GM12875 (cell line): Measurements from ENCODE around the gene CCDC88B.
A peak's percentile ranks its signal among the peaks of the same experiment; 100 is the strongest.

ENCODE experiments used
- H3K4me3 ChIP-seq: one replicate; pipeline ENCODE4 v1.5.1; 2011; ENCODE audit warnings: low read depth, low read length, control low read depth
- TF ChIP-seq, protein P1 (sequence below): IDR thresholded peaks from 2 replicates; pipeline ENCODE4 v1.5.1; 2011; ENCODE audit warnings: low read depth, mild to moderate bottlenecking, control low read depth, inconsistent platforms, low read length, moderate library complexity, borderline replicate concordance; ENCODE audit not compliant: insufficient read depth

CCDC88B gene

DNA sequence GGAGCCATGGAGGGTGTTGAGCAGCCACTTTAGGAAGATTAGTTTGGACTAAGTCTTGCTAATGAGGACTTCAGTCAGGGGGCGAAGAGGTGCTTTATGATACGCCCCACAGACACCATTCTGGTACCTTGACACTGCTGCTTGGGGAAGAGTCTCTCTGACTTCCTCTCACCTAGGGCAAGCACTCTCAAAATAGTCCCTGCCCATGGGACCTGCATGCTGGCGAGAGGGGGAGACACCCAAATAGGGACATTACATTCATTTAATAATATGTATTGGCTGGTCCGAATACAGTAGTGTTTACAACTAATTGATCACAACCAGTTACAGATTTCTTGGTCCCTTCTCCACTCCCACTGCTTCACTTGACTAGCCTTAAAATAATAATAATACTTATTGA lies 44.2 kb upstream of the CCDC88B start:
- H3K4me3 ChIP-seq: no peak overlapping the region
- TF ChIP-seq, protein P1, sequence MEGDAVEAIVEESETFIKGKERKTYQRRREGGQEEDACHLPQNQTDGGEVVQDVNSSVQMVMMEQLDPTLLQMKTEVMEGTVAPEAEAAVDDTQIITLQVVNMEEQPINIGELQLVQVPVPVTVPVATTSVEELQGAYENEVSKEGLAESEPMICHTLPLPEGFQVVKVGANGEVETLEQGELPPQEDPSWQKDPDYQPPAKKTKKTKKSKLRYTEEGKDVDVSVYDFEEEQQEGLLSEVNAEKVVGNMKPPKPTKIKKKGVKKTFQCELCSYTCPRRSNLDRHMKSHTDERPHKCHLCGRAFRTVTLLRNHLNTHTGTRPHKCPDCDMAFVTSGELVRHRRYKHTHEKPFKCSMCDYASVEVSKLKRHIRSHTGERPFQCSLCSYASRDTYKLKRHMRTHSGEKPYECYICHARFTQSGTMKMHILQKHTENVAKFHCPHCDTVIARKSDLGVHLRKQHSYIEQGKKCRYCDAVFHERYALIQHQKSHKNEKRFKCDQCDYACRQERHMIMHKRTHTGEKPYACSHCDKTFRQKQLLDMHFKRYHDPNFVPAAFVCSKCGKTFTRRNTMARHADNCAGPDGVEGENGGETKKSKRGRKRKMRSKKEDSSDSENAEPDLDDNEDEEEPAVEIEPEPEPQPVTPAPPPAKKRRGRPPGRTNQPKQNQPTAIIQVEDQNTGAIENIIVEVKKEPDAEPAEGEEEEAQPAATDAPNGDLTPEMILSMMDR: no peak

DNA sequence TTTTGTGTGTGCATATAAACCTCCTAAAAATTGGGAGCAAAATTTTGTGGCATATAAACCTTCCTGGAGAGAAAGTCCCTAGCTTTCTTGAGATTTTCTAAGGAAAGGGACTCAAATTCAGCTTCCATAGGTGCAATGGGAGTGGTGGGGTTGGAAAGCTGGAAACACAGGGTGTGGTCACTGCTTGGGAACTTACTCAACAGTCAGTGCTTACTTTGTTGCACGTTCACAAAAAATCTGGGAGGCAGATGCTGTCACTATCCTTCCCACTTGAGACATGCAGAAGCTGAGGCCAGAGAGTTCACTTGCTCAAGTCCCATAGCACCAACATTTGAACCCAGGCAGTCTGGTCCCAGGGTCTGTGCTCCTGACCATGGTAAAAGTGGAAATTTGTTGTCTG lies 43.8 kb upstream of the CCDC88B start:
- TF ChIP-seq, protein P1: no peak
- H3K4me3 ChIP-seq: no peak overlapping the region

DNA sequence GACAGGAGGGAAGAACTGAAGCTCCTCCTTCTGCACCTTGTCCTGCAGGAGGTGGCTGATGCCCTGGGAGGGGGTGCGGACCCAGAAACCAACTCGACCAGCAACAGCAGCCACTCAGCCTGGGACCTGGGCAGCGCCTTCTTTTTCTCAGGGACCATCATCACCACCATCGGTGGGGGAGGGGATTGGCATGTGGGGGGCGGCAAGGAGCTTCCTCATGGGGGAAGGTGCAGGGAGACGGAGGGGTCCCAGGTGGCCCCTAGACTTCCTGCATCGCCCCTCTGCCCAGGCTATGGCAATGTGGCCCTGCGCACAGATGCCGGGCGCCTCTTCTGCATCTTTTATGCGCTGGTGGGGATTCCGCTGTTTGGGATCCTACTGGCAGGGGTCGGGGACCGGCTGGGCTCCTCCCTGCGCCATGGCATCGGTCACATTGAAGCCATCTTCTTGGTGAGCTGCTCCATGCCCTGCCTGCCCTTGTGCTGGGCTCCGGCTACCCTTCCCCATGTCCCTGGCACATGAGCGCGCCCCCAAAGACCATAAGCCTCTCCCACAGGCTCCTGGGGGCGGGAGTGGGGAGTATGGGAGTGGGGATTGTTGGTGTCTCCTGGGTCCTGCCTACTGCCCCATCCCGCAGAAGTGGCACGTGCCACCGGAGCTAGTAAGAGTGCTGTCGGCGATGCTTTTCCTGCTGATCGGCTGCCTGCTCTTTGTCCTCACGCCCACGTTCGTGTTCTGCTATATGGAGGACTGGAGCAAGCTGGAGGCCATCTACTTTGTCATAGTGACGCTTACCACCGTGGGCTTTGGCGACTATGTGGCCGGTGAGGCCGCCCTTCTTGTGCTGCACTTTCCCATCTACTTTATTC lies 42.9 kb upstream of the CCDC88B start:
- TF ChIP-seq, protein P1: no peak
- no peak overlapping the region for H3K4me3 ChIP-seq

DNA sequence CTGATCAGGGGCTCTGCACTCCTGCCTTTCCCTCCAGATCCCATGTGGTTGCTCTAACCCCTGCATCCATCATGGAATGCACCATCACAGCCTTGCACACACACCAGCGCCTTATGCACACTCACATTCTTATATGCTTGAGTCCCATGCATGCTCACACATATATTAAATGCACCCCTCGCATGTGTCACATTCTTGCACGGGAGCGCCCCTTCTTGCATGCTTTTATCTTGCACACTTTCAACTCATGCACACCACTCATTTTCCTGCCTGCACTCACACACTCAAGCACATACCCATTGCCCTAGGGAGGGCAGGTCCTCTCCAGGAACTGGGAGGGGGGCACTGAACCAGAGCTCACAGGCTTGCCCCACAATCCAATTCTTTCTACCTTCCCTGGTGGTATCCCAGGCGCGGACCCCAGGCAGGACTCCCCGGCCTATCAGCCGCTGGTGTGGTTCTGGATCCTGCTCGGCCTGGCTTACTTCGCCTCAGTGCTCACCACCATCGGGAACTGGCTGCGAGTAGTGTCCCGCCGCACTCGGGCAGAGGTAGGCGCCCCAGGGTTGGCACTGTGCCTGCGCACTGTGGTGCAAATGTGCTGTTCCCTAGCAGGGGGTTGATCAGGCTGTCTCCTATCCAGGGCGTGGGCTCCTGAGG lies 42.2 kb upstream of the CCDC88B start:
- no peak overlapping the region for H3K4me3 ChIP-seq
- TF ChIP-seq, protein P1: no peak

DNA sequence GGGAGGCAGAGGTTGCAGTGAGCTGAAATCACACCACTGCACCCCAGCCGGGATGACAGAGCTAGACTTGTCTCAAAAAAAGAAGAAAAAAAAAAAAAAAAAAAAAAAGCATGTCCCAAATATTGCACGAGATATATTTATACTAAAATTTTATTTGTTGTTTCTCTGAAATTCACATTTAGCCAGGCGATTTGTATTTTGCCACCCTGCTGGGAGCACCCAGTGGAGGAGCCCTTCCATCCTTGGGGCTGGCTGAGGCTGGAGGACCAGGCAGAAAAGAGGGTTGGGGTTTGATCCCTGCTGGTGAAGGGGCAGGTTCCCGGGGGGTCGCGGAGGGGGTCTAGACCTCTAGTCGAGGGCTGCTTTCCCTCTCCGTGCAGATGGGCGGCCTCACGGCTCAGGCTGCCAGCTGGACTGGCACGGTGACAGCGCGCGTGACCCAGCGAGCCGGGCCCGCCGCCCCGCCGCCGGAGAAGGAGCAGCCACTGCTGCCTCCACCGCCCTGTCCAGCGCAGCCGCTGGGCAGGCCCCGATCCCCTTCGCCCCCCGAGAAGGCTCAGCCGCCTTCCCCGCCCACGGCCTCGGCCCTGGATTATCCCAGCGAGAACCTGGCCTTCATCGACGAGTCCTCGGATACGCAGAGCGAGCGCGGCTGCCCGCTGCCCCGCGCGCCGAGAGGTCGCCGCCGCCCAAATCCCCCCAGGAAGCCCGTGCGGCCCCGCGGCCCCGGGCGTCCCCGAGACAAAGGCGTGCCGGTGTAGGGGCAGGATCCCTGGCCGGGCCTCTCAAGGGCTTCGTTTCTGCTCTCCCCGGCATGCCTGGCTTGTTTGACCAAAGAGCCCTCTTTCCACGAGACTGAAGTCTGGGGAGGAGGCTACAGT lies 40.8 kb upstream of the CCDC88B start:
- H3K4me3 ChIP-seq: no peak overlapping the region
- TF ChIP-seq, protein P1: no peak

DNA sequence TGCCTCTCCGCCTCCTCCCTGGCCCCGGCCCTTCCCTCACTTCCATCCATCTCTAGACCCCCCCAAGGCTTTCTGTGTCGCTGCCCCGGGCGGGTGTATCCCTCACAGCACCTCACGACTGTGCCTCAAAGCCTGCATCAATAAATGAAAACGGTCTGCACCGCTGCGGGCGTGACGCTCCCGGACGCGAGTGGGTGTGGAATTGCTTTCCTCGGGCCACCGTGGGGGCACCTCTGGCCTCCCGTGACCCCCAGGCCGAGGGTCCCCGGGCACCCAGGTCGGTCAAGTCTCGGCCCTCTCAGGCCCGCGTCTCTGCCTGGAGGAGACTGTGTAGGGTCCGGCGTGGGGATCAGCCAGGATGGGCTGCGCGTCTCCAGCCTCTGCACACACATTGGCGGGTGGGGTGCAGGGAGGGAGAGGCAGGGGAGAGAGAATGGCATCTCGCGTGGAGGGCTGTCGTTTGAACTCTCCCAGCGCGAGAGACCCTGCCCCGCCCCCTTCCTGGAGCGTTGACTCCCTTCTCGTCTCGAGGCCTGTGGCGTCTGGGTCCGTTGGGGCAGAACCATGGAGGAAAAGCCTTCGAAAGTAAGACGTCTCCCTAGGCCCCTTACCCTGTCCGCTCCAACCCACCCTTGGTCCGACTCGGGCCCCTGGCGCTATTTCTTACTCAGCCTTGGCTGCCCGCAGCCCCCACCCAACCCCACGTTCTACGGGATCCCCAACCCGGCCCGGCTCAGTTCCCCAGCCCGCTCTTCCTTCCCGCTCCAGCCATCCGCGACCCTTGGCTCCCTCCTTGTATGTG lies 40.0 kb upstream of the CCDC88B start, which contains the start of gene CATSPERZ:
CATSPERZ (plus strand) TSS at position 512 of the 802 bp plus-strand sequence; CDS start at position 565, 53 bp downstream.
- TF ChIP-seq, protein P1: no peak
- peak within 1 kb of the TSS; percentile 12 for H3K4me3 ChIP-seq
